Cardiac ventricle fibroblast (primary cell): ENCODE results near the gene CCDC146. TPM values are rescaled to one million over a fixed set of nuclear protein-coding genes. Genes with fewer than 3 reads are reported as not detected.

Source experiments
- total RNA-seq: library from RNA; depleted of rRNA; stranded (reverse); fragments of >200 nt; gene quantifications from 2 replicates; pipeline ENCODE4 v1.2.3, GENCODE V29; 2015

CCDC146 gene
- total RNA-seq: 1.1 and 2.2 TPM in 2 replicates

GRCh38 chr7:77121860-77122681 lies at the start of gene CCDC146:
Gene CCDC146 (plus strand): TSS chr7:77122615. CDS start chr7:77167669, 45,054 bp downstream.

GRCh38 chr7:77199013-77199966 lies 76.9 kb downstream of the CCDC146 start, which contains the start of gene FGL2:
Gene FGL2 (minus strand): TSS chr7:77199819. CDS start chr7:77199793, 26 bp downstream.

Other genes starting within 250 kb of the CCDC146 start
- not detected in 2 replicates for gene SPDYE17, start 90.3 kb upstream of the CCDC146 start, total RNA-seq
- 0.44 and 0.98 TPM in 2 replicates for gene SPDYE18, start 60.1 kb upstream of the CCDC146 start, total RNA-seq
- gene FGL2, start 77.2 kb downstream of the CCDC146 start, total RNA-seq: 0.54 and 0.75 TPM in 2 replicates